Suprapubic skin (tissue), 4 donors: ENCODE measurements around the gene SDF2.

Source experiments
- POLR2A ChIP-seq, 2 donors: fragments of 450-650 bp; IDR thresholded peaks; one replicate each; pipeline ENCODE4 v1.6.1; 2017; ENCODE audit warnings: antibody characterized with exemption in 2 of 2, mild to moderate bottlenecking in 2 of 2, moderate library complexity in 2 of 2
- POLR2AphosphoS5 ChIP-seq, 3 donors: sonication (generic); formaldehyde crosslinking; IDR thresholded peaks; one replicate each; pipeline ENCODE4 v1.6.1; 2017; ENCODE audit warnings: antibody characterized with exemption in 3 of 3
- TF ChIP-seq, protein P1 (sequence below), 2 donors: fragments of 200-600 bp in 1 of 2; fragments of 450-650 bp in 1 of 2; sonication (generic) in 1 of 2; IDR thresholded peaks; one replicate each; pipeline ENCODE4 v1.5.1; 2016 to 2019; ENCODE audit warnings: antibody characterized with exemption in 2 of 2, mild to moderate bottlenecking in 1 of 2, moderate library complexity in 1 of 2

GRCh38 chr17:28700830-28701492, 39.3 kb upstream of the SDF2 start:
- TF ChIP-seq, protein P1, sequence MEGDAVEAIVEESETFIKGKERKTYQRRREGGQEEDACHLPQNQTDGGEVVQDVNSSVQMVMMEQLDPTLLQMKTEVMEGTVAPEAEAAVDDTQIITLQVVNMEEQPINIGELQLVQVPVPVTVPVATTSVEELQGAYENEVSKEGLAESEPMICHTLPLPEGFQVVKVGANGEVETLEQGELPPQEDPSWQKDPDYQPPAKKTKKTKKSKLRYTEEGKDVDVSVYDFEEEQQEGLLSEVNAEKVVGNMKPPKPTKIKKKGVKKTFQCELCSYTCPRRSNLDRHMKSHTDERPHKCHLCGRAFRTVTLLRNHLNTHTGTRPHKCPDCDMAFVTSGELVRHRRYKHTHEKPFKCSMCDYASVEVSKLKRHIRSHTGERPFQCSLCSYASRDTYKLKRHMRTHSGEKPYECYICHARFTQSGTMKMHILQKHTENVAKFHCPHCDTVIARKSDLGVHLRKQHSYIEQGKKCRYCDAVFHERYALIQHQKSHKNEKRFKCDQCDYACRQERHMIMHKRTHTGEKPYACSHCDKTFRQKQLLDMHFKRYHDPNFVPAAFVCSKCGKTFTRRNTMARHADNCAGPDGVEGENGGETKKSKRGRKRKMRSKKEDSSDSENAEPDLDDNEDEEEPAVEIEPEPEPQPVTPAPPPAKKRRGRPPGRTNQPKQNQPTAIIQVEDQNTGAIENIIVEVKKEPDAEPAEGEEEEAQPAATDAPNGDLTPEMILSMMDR (IDR thresholded peaks at IDR 0.05), result no peak
- TF ChIP-seq POLR2AphosphoS5 (IDR thresholded peaks at IDR 0.05) (no peak), POLR2A (IDR thresholded peaks at IDR 0.05) (no peak)
